ENCODE results near the gene PCK2.

The PCK2 gene

GRCh38 chr14:24075485-24076301, 18.4 kb upstream of the PCK2 start:
- ATAC-seq: no peak
- TF ChIP-seq GLIS3 (CRISPR knock-in tag; IDR thresholded peaks at IDR 0.05) (no peak), ZNF565 (CRISPR knock-in tag; conservative IDR thresholded peaks at IDR 0.05; ENCODE audit: low read depth) (no peak), RARB (CRISPR knock-in tag; IDR thresholded peaks at IDR 0.05) (no peak), ZNF70 (CRISPR knock-in tag; IDR thresholded peaks at IDR 0.05) (no peak)
- TF ChIP-seq, protein P1, sequence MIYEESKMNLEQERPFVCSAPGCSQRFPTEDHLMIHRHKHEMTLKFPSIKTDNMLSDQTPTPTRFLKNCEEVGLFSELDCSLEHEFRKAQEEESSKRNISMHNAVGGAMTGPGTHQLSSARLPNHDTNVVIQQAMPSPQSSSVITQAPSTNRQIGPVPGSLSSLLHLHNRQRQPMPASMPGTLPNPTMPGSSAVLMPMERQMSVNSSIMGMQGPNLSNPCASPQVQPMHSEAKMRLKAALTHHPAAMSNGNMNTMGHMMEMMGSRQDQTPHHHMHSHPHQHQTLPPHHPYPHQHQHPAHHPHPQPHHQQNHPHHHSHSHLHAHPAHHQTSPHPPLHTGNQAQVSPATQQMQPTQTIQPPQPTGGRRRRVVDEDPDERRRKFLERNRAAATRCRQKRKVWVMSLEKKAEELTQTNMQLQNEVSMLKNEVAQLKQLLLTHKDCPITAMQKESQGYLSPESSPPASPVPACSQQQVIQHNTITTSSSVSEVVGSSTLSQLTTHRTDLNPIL (CRISPR knock-in tag; IDR thresholded peaks at IDR 0.05; ENCODE audit: low read depth): no peak

GRCh38 chr14:24076302-24076601, 17.9 kb upstream of the PCK2 start:
- ATAC-seq: no peak
- TF ChIP-seq ZNF70 (CRISPR knock-in tag; IDR thresholded peaks at IDR 0.05): no peak
- no peak for TF ChIP-seq PPARA (CRISPR knock-in tag; IDR thresholded peaks at IDR 0.05; ENCODE audit: borderline replicate concordance)
- no peak for TF ChIP-seq ZFP30 (CRISPR knock-in tag; IDR thresholded peaks at IDR 0.05)
- TF ChIP-seq TOX (CRISPR knock-in tag; IDR thresholded peaks at IDR 0.05; ENCODE audit: borderline replicate concordance): no peak
- no peak for TF ChIP-seq ISL1 (CRISPR knock-in tag; IDR thresholded peaks at IDR 0.05)
- TF ChIP-seq RARB (CRISPR knock-in tag; IDR thresholded peaks at IDR 0.05): no peak
- no peak for TF ChIP-seq OSR1 (CRISPR knock-in tag; IDR thresholded peaks at IDR 0.05)
- TF ChIP-seq, protein P1 (CRISPR knock-in tag; IDR thresholded peaks at IDR 0.05; ENCODE audit: low read depth): no peak
- TF ChIP-seq ARNTL (CRISPR knock-in tag; IDR thresholded peaks at IDR 0.05; ENCODE audit: borderline replicate concordance, low read depth): no peak

GRCh38 chr14:24077086-24077485, 17.0 kb upstream of the PCK2 start:
- TF ChIP-seq ISL1 (CRISPR knock-in tag; IDR thresholded peaks at IDR 0.05): no peak
- no peak for TF ChIP-seq ZNF565 (CRISPR knock-in tag; conservative IDR thresholded peaks at IDR 0.05; ENCODE audit: low read depth)
- TF ChIP-seq OSR1 (CRISPR knock-in tag; IDR thresholded peaks at IDR 0.05): no peak
- TF ChIP-seq, protein P2, sequence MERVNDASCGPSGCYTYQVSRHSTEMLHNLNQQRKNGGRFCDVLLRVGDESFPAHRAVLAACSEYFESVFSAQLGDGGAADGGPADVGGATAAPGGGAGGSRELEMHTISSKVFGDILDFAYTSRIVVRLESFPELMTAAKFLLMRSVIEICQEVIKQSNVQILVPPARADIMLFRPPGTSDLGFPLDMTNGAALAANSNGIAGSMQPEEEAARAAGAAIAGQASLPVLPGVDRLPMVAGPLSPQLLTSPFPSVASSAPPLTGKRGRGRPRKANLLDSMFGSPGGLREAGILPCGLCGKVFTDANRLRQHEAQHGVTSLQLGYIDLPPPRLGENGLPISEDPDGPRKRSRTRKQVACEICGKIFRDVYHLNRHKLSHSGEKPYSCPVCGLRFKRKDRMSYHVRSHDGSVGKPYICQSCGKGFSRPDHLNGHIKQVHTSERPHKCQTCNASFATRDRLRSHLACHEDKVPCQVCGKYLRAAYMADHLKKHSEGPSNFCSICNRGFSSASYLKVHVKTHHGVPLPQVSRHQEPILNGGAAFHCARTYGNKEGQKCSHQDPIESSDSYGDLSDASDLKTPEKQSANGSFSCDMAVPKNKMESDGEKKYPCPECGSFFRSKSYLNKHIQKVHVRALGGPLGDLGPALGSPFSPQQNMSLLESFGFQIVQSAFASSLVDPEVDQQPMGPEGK (CRISPR knock-in tag; IDR thresholded peaks at IDR 0.05; ENCODE audit: borderline replicate concordance): no peak
- TF ChIP-seq TOX (CRISPR knock-in tag; IDR thresholded peaks at IDR 0.05; ENCODE audit: borderline replicate concordance): no peak
- no peak for TF ChIP-seq TCF4 (CRISPR knock-in tag; IDR thresholded peaks at IDR 0.05; ENCODE audit: borderline replicate concordance)
- TF ChIP-seq ZNF70 (CRISPR knock-in tag; IDR thresholded peaks at IDR 0.05): no peak
- TF ChIP-seq ZFP30 (CRISPR knock-in tag; IDR thresholded peaks at IDR 0.05): no peak
- TF ChIP-seq, protein P1 (CRISPR knock-in tag; IDR thresholded peaks at IDR 0.05; ENCODE audit: low read depth): no peak
- TF ChIP-seq ZC3H10 (CRISPR knock-in tag; IDR thresholded peaks at IDR 0.05): no peak
- TF ChIP-seq POU6F1 (CRISPR knock-in tag; IDR thresholded peaks at IDR 0.05; ENCODE audit: borderline replicate concordance, low read depth): no peak
- no peak for TF ChIP-seq TSHZ2 (CRISPR knock-in tag; IDR thresholded peaks at IDR 0.05)
- TF ChIP-seq SNAI2 (CRISPR knock-in tag; IDR thresholded peaks at IDR 0.05): no peak
- no peak for TF ChIP-seq ZNF8 (CRISPR knock-in tag; IDR thresholded peaks at IDR 0.05)
- TF ChIP-seq PPARA (CRISPR knock-in tag; IDR thresholded peaks at IDR 0.05; ENCODE audit: borderline replicate concordance): no peak
- no peak for TF ChIP-seq CSRNP3 (CRISPR knock-in tag; IDR thresholded peaks at IDR 0.05)
- no peak for TF ChIP-seq BACH2 (CRISPR knock-in tag; IDR thresholded peaks at IDR 0.05; ENCODE audit: borderline replicate concordance)
- no peak for TF ChIP-seq ESRRG (CRISPR knock-in tag; IDR thresholded peaks at IDR 0.05)
- ATAC-seq: no peak

Measured in SK-N-SH treated with all-trans-retinoic acid at 6 μM for 48 hours (cell line).